Activated CD8-positive, alpha-beta T cell treated with anti-CD3 and anti-CD28 coated beads for 36 hours (primary cell): ENCODE results near the gene HEXD. TPM values are rescaled to one million over a fixed set of nuclear protein-coding genes. Genes with fewer than 3 reads are reported as not detected.
"Not testable (repeated sequence)": the region's sequence is repeated elsewhere in the genome, so short reads cannot be mapped to it uniquely, and the experiment has no call there.

Source experiments
- ATAC-seq: fragments of 200-7000 bp; cut with Tn5 transposase; one replicate; pipeline ENCODE4 v1.10.0; 2021; ENCODE audit warnings: mild to moderate bottlenecking, moderate library complexity
- CTCF ChIA-PET: fragments of 350-600 bp; sonication (Branson Sonifier 250); formaldehyde crosslinking; loops from one replicate; lab custom pipeline; 2021; ENCODE audit warnings: antibody characterized with exemption; lab: Charles Lee
- POLR2A ChIA-PET: fragments of 350-600 bp; sonication (Branson Sonifier 250); formaldehyde crosslinking; loops from one replicate; lab custom pipeline; 2021; ENCODE audit warnings: antibody characterized with exemption; lab: Charles Lee
- DNase-seq: peaks from one replicate; pipeline ENCODE4 v3.0.0-alpha.2; 2020
- H3K27ac Mint-ChIP-seq: one replicate; pipeline ENCODE4 v1.8.0; 2021; ENCODE audit warnings: mild to moderate bottlenecking, mixed read lengths
- H3K27me3 Mint-ChIP-seq: one replicate; pipeline ENCODE4 v1.8.0; 2021; ENCODE audit warnings: mixed read lengths
- H3K36me3 Mint-ChIP-seq: one replicate; pipeline ENCODE4 v1.8.0; 2021; ENCODE audit warnings: low read depth, mixed read lengths
- H3K4me1 Mint-ChIP-seq: one replicate; pipeline ENCODE4 v1.8.0; 2021; ENCODE audit warnings: low read depth, mixed read lengths
- H3K4me3 Mint-ChIP-seq: one replicate; pipeline ENCODE4 v1.8.0; 2021; ENCODE audit warnings: mild to moderate bottlenecking, moderate library complexity, mixed read lengths
- H3K9me3 Mint-ChIP-seq: one replicate; pipeline ENCODE4 v1.8.0; 2021; ENCODE audit warnings: mixed read lengths
- CTCF ChIP-seq: fragments of 200-600 bp; IDR thresholded peaks from one replicate; pipeline ENCODE4 v1.8.0; 2022; ENCODE audit warnings: antibody characterized with exemption, mild to moderate bottlenecking
- intact Hi-C: fragments of 100-400 bp; cut with micrococcal nuclease; formaldehyde crosslinking; loops from one replicate; pipeline ENCODE4 v1.10.0; 2022
- total RNA-seq, 2 experiments: library from RNA; stranded (reverse); gene quantifications; one replicate each; pipeline ENCODE4 v1.2.3, GENCODE V29; 2021

HEXD gene
- total RNA-seq, 2 experiments from 2014 or later: 21.8 to 21.9 TPM

- no peak for DNase-seq
- no peak overlapping the region for H3K4me3 Mint-ChIP-seq
- no peak for ATAC-seq
- intact Hi-C loops: no loop called here
- peaks cover 13% of the 10 kb centered on the region for H3K36me3 Mint-ChIP-seq
- no peak for TF ChIP-seq CTCF
- H3K27me3 Mint-ChIP-seq: no peaks in the 10 kb centered on the region
- CTCF ChIA-PET: interaction anchor here (1.1 to 1.7 kb wide), 4 partner anchors 9 to 57 kb away, joined by 3 to 4 read pairs (median 3); partner anchors contain the start of gene HEXD
- POLR2A ChIA-PET: no interaction called here
- H3K27ac Mint-ChIP-seq: no peak overlapping the region
- no peaks in the 10 kb centered on the region for H3K9me3 Mint-ChIP-seq
- peaks cover 6% of the 10 kb centered on the region for H3K4me1 Mint-ChIP-seq
These were observed 9.7 kb upstream of the HEXD start for GRCh38 chr17:82408288-82408937.

GRCh38 chr17:82408938-82409318 is 9.2 kb upstream of the HEXD start:
- Mint-ChIP-seq H3K36me3 (peaks cover 10% of the 10 kb centered on the region), H3K9me3 (no peaks in the 10 kb centered on the region), H3K27ac (no peak overlapping the region), H3K27me3 (no peaks in the 10 kb centered on the region), H3K4me3 (no peak overlapping the region), H3K4me1 (peaks cover 6% of the 10 kb centered on the region)
- intact Hi-C loops: no loop called here
- POLR2A ChIA-PET: no interaction called here
- CTCF ChIA-PET: interaction anchor here (1.1 to 1.7 kb wide), 4 partner anchors 9 to 58 kb away, joined by 3 to 4 read pairs (median 3); partner anchors contain the start of gene HEXD
- no peak for TF ChIP-seq CTCF
- ATAC-seq: no peak
- DNase-seq: no peak

- Mint-ChIP-seq H3K36me3 (peaks cover 13% of the 10 kb centered on the region), H3K4me3 (no peak overlapping the region)
- POLR2A ChIA-PET: interaction anchor here (0.6 to 0.8 kb wide), 3 partner anchors 33 to 187 kb away, joined by 3 read pairs; no protein-coding TSS in a partner anchor
These were observed 8.0 kb upstream of the HEXD start for GRCh38 chr17:82410014-82410716.

GRCh38 chr17:82411396-82412053 is 6.6 kb upstream of the HEXD start:
- ChIA-PET POLR2A (no interaction called here), CTCF (interaction anchor here (0.8 kb wide), 1 partner anchor 8 kb away, joined by 3 read pairs; no protein-coding TSS in a partner anchor)
- Mint-ChIP-seq H3K36me3 (peaks cover 11% of the 10 kb centered on the region), H3K4me1 (peaks cover 18% of the 10 kb centered on the region), H3K9me3 (no peaks in the 10 kb centered on the region), H3K4me3 (no peak overlapping the region), H3K27me3 (no peaks in the 10 kb centered on the region), H3K27ac (no peak overlapping the region)
- DNase-seq (no peak), ATAC-seq (no peak)
- no peak for TF ChIP-seq CTCF
- intact Hi-C loops: loop anchor here (5.0 kb wide), 1 partner anchor 59 kb away; no protein-coding TSS in a partner anchor

More at GRCh38 chr17:82410014-82410716, 8.0 kb upstream of the HEXD start:
- TF ChIP-seq CTCF: no peak
- CTCF ChIA-PET: interaction anchor here (0.8 to 1.7 kb wide), 4 partner anchors 9 to 59 kb away, joined by 3 to 4 read pairs (median 4); no protein-coding TSS in a partner anchor
- ATAC-seq: no peak
- intact Hi-C loops: loop anchor here (5.0 kb wide), 1 partner anchor 58 kb away; no protein-coding TSS in a partner anchor
- DNase-seq: no peak
- H3K27me3 Mint-ChIP-seq: no peaks in the 10 kb centered on the region
- peaks cover 13% of the 10 kb centered on the region for H3K4me1 Mint-ChIP-seq
- no peaks in the 10 kb centered on the region for H3K9me3 Mint-ChIP-seq
- no peak overlapping the region for H3K27ac Mint-ChIP-seq

GRCh38 chr17:82412081-82412480 is 6.1 kb upstream of the HEXD start:
- CTCF ChIA-PET, POLR2A ChIA-PET, H3K27me3 Mint-ChIP-seq, ATAC-seq, H3K27ac Mint-ChIP-seq, H3K9me3 Mint-ChIP-seq, H3K4me3 Mint-ChIP-seq, DNase-seq: not testable (repeated sequence)
- Mint-ChIP-seq H3K36me3 (peaks cover 11% of the 10 kb centered on the region), H3K4me1 (peaks cover 18% of the 10 kb centered on the region)
- intact Hi-C loops: loop anchor here (5.0 kb wide), 1 partner anchor 60 kb away; no protein-coding TSS in a partner anchor
